Endodermal cell (in vitro differentiated cells): ENCODE results near the gene BAIAP3. TPM values are rescaled to one million over a fixed set of nuclear protein-coding genes. Genes with fewer than 3 reads are reported as not detected.

ENCODE experiments used
- DNase-seq: peaks from one replicate; pipeline ENCODE4 v3.0.0-alpha.2; 2017
- H3K27ac ChIP-seq: 2 replicates; pipeline ENCODE4 v1.5.1; 2013; ENCODE audit warnings: mild to moderate bottlenecking, low read depth, low read length, moderate library complexity
- H3K27me3 ChIP-seq: 2 replicates; pipeline ENCODE4 v1.6.1; 2013; ENCODE audit warnings: mild to moderate bottlenecking, low read length, moderate library complexity; ENCODE audit not compliant: insufficient read depth, control insufficient read depth, poor library complexity, severe bottlenecking
- H3K36me3 ChIP-seq: 2 replicates; pipeline ENCODE4 v1.7.0; 2013; ENCODE audit warnings: mild to moderate bottlenecking, low read length, moderate library complexity; ENCODE audit not compliant: control insufficient read depth, insufficient read depth
- H3K4me1 ChIP-seq: one replicate; pipeline ENCODE4 v1.7.0; 2013; ENCODE audit warnings: low read length; ENCODE audit not compliant: control insufficient read depth, insufficient read depth
- H3K4me3 ChIP-seq: 2 replicates; pipeline ENCODE4 v1.5.1; 2013; ENCODE audit warnings: mild to moderate bottlenecking, low read length, moderate library complexity
- H3K9ac ChIP-seq: 2 replicates; pipeline ENCODE4 v1.6.1; 2013; ENCODE audit warnings: mild to moderate bottlenecking, low read length, moderate library complexity; ENCODE audit not compliant: poor library complexity, severe bottlenecking; ENCODE audit errors: extremely low read depth
- H3K9me3 ChIP-seq: 2 replicates; pipeline ENCODE4 v1.6.1; 2013; ENCODE audit warnings: mild to moderate bottlenecking, low read length, moderate library complexity; ENCODE audit not compliant: control insufficient read depth
- H3K27ac Mint-ChIP-seq: 2 replicates; pipeline ENCODE4 v1.8.0; 2020; ENCODE audit warnings: mixed read lengths
- H3K27me3 Mint-ChIP-seq: 2 replicates; pipeline ENCODE4 v1.8.0; 2021; ENCODE audit warnings: mild to moderate bottlenecking, mixed read lengths; ENCODE audit not compliant: insufficient read depth
- H3K36me3 Mint-ChIP-seq: 2 replicates; pipeline ENCODE4 v1.8.0; 2020; ENCODE audit warnings: low read depth, mixed read lengths
- H3K4me1 Mint-ChIP-seq: 2 replicates; pipeline ENCODE4 v1.8.0; 2020; ENCODE audit warnings: mixed read lengths
- H3K4me3 Mint-ChIP-seq: 2 replicates; pipeline ENCODE4 v1.8.0; 2020; ENCODE audit warnings: mild to moderate bottlenecking, moderate library complexity, mixed read lengths
- H3K9me3 Mint-ChIP-seq: 2 replicates; pipeline ENCODE4 v1.8.0; 2020; ENCODE audit warnings: mild to moderate bottlenecking, mixed read lengths
- WGBS, 2 experiments: methylation state at CpG; one replicate each; pipeline versions ENCODE4 v1.1.5 to v1.1.7; 2013; ENCODE audit warnings: missing lambda C conversion rate in 2 of 2, mixed read lengths in 1 of 2; ENCODE audit not compliant: insufficient coverage in 1 of 2, insufficient read length in 1 of 2; 5-methylcytosine and 5-hydroxymethylcytosine counted together
- total RNA-seq, 2 donors: library from RNA; stranded (reverse); fragmentation: NEBNext Ultra II Directional in 1 of 2; extraction: Animal tissue kit (Norgen Biotek cat#: 25700) in 1 of 2; gene quantifications; 2 replicates in 1 of 2; 3 replicates in 1 of 2; pipeline ENCODE4 v1.2.1, GENCODE V29; 2021
- TF ChIP-seq, protein P1 (sequence below): fragments of 200-600 bp; sonication (generic); conservative IDR thresholded peaks from 2 replicates; pipeline ENCODE4 v1.5.0; 2021; ENCODE audit warnings: antibody characterized with exemption, mild to moderate bottlenecking

BAIAP3 gene
- total RNA-seq, 2 donors from 2014 or later, result 25.0 to 43.5 TPM

DNA sequence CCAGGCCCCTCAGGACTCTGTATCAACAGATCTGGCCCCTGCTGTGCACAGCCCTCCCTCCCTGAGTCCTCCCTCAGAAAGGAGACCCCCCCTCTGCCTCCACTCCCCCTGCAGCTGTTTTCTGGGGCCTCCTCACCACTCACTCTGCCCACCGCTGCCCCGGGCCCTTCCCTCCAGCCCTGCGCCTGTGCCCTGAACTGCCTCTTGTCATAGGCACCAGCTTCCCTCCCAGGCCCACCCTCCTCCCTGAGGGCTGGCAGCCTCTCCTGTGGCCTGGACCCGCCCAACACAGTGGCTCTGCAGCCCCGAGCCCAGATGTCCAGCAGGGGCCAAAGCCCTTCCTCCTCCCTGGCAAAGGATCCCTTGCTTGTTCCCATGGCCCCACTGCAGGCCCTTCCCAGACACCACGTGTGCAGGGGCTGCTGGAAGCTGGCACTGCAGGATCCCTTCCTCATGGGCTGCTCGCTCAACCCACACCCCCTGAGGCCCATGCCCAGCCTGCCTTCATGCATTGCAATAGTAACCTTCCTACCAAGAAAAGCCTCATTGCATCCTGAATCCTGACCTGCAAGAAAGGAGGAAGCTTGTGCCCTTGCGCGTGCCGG, 44.1 kb downstream of the BAIAP3 start:
- H3K4me3 Mint-ChIP-seq, result peak overlapping the region; percentile 77
- H3K36me3 ChIP-seq, result no peaks in the 10 kb centered on the region
- H3K9me3 ChIP-seq, result no peaks in the 10 kb centered on the region
- no peaks in the 10 kb centered on the region for H3K27me3 Mint-ChIP-seq
- no peak overlapping the region for H3K9ac ChIP-seq
- peaks cover 31% of the 10 kb centered on the region for H3K36me3 Mint-ChIP-seq
- H3K27ac ChIP-seq, result no peak overlapping the region
- peak overlapping the region; percentile 84 for H3K4me3 ChIP-seq
- H3K4me1 Mint-ChIP-seq, result peaks cover 16% of the 10 kb centered on the region
- H3K4me1 ChIP-seq, result peaks cover 12% of the 10 kb centered on the region
- TF ChIP-seq, protein P1, sequence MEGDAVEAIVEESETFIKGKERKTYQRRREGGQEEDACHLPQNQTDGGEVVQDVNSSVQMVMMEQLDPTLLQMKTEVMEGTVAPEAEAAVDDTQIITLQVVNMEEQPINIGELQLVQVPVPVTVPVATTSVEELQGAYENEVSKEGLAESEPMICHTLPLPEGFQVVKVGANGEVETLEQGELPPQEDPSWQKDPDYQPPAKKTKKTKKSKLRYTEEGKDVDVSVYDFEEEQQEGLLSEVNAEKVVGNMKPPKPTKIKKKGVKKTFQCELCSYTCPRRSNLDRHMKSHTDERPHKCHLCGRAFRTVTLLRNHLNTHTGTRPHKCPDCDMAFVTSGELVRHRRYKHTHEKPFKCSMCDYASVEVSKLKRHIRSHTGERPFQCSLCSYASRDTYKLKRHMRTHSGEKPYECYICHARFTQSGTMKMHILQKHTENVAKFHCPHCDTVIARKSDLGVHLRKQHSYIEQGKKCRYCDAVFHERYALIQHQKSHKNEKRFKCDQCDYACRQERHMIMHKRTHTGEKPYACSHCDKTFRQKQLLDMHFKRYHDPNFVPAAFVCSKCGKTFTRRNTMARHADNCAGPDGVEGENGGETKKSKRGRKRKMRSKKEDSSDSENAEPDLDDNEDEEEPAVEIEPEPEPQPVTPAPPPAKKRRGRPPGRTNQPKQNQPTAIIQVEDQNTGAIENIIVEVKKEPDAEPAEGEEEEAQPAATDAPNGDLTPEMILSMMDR, result no peak
- WGBS, 2 experiments, result 87 to 92% methylated on average over 5 to 10 of the region's 10 CpGs
- H3K27me3 ChIP-seq, result no peaks in the 10 kb centered on the region
- H3K27ac Mint-ChIP-seq, result no peak overlapping the region
- no peaks in the 10 kb centered on the region for H3K9me3 Mint-ChIP-seq
- no peak for DNase-seq

- Mint-ChIP-seq H3K4me3 (peak overlapping the region; percentile 77), H3K4me1 (peaks cover 16% of the 10 kb centered on the region), H3K27me3 (no peaks in the 10 kb centered on the region), H3K9me3 (no peaks in the 10 kb centered on the region), H3K27ac (peak overlapping the region; percentile 92), H3K36me3 (peaks cover 31% of the 10 kb centered on the region)
- peaks cover 12% of the 10 kb centered on the region for H3K4me1 ChIP-seq
- H3K27me3 ChIP-seq, result no peaks in the 10 kb centered on the region
- no peaks in the 10 kb centered on the region for H3K36me3 ChIP-seq
- H3K27ac ChIP-seq, result no peak overlapping the region
- peak; percentile 62 for DNase-seq
- H3K9ac ChIP-seq, result peak overlapping the region; percentile 77
- H3K9me3 ChIP-seq, result no peaks in the 10 kb centered on the region
- peak overlapping the region; percentile 84 for H3K4me3 ChIP-seq
- WGBS, 2 experiments, result 65 to 87% methylated on average over 8 to 25 of the region's 25 CpGs
- TF ChIP-seq, protein P1, result no peak
These were observed 44.8 kb downstream of the BAIAP3 start for GRCh38 chr16:1378087-1378803.

GRCh38 chr16:1378804-1379303, 45.4 kb downstream of the BAIAP3 start:
- Mint-ChIP-seq H3K4me3 (peak overlapping the region; percentile 77), H3K4me1 (peaks cover 16% of the 10 kb centered on the region), H3K27ac (peak overlapping the region; percentile 92), H3K36me3 (peaks cover 31% of the 10 kb centered on the region), H3K27me3 (no peaks in the 10 kb centered on the region), H3K9me3 (no peaks in the 10 kb centered on the region)
- TF ChIP-seq, protein P1, result no peak
- no peaks in the 10 kb centered on the region for H3K27me3 ChIP-seq
- H3K4me3 ChIP-seq, result peak overlapping the region; percentile 84
- peaks cover 12% of the 10 kb centered on the region for H3K4me1 ChIP-seq
- WGBS, 2 experiments, result 0 to 2% methylated on average over 11 to 31 of the region's 31 CpGs
- H3K27ac ChIP-seq, result peak overlapping the region; percentile 68
- peak overlapping the region; percentile 77 for H3K9ac ChIP-seq
- H3K36me3 ChIP-seq, result no peaks in the 10 kb centered on the region
- H3K9me3 ChIP-seq, result no peaks in the 10 kb centered on the region
- DNase-seq, result peak; percentile 77
